GM23338 (cell line): ENCODE measurements around the gene CYB5D1. TPM values are rescaled to one million over a fixed set of nuclear protein-coding genes. Genes with fewer than 3 reads are reported as not detected.
"Not testable (repeated sequence)": the region's sequence is repeated elsewhere in the genome, so short reads cannot be mapped to it uniquely, and the experiment has no call there.

Source experiments
- ATAC-seq: fragments of 200-7000 bp; cut with Tn5 transposase; 3 replicates; pipeline ENCODE4 v1.9.1; 2020
- DNase-seq: peaks from one replicate; pipeline ENCODE4 v3.0.0-alpha.2; 2015; ENCODE audit warnings: low spot score
- H2AFZ ChIP-seq: fragments of 200-600 bp; sonication (generic); 2 replicates; pipeline ENCODE4 v1.8.0; 2016; ENCODE audit warnings: antibody characterized with exemption, mild to moderate bottlenecking, moderate library complexity
- H3F3A ChIP-seq: fragments of 200-600 bp; sonication (generic); replicated peaks from 2 replicates; pipeline ENCODE4 v1.8.0; 2017; ENCODE audit warnings: antibody characterized with exemption, mixed run types, low read depth
- H3K27ac ChIP-seq: fragments of 200-600 bp; sonication (generic); 2 replicates; pipeline ENCODE4 v1.6.1; 2016; ENCODE audit warnings: low read depth
- H3K27me3 ChIP-seq: fragments of 200-600 bp; sonication (generic); 2 replicates; pipeline ENCODE4 v1.8.0; 2016; ENCODE audit warnings: mild to moderate bottlenecking, mixed run types, moderate library complexity; ENCODE audit not compliant: insufficient read depth
- H3K36me3 ChIP-seq: fragments of 200-600 bp; sonication (generic); 2 replicates; pipeline ENCODE4 v1.8.0; 2016; ENCODE audit warnings: mild to moderate bottlenecking; ENCODE audit not compliant: insufficient read depth
- H3K4me1 ChIP-seq: fragments of 200-600 bp; sonication (generic); 2 replicates; pipeline ENCODE4 v1.8.0; 2016; ENCODE audit warnings: mild to moderate bottlenecking, moderate library complexity; ENCODE audit not compliant: insufficient read depth
- H3K4me2 ChIP-seq: fragments of 200-600 bp; sonication (generic); 2 replicates; pipeline ENCODE4 v1.7.1; 2017; ENCODE audit warnings: mixed run types
- H3K4me3 ChIP-seq: fragments of 200-600 bp; sonication (generic); 2 replicates; pipeline ENCODE4 v1.6.1; 2016; ENCODE audit warnings: mixed run types
- H3K79me2 ChIP-seq: fragments of 200-600 bp; sonication (generic); replicated peaks from 2 replicates; pipeline ENCODE4 v1.8.0; 2017; ENCODE audit warnings: mild to moderate bottlenecking; ENCODE audit not compliant: insufficient read depth
- H3K9me2 ChIP-seq: fragments of 200-600 bp; sonication (generic); 2 replicates; pipeline ENCODE4 v1.8.0; 2017; ENCODE audit not compliant: insufficient read depth
- H4K20me1 ChIP-seq: fragments of 200-600 bp; sonication (generic); replicated peaks from 2 replicates; pipeline ENCODE4 v1.8.0; 2017; ENCODE audit warnings: mild to moderate bottlenecking; ENCODE audit not compliant: insufficient read depth
- H3K27ac Mint-ChIP-seq: 2 replicates; pipeline ENCODE4 v1.8.0; 2020; ENCODE audit warnings: inconsistent platforms, mild to moderate bottlenecking, moderate library complexity, mixed read lengths
- H3K27me3 Mint-ChIP-seq: 3 replicates; pipeline ENCODE4 v1.8.0; 2022; ENCODE audit warnings: low read depth, mild to moderate bottlenecking, moderate library complexity, mixed read lengths, inconsistent platforms; ENCODE audit not compliant: insufficient read depth, poor library complexity
- H3K36me3 Mint-ChIP-seq: 3 replicates; pipeline ENCODE4 v1.8.0; 2021; ENCODE audit warnings: low read depth, mild to moderate bottlenecking, inconsistent platforms, moderate library complexity, mixed read lengths
- H3K4me1 Mint-ChIP-seq: 3 replicates; pipeline ENCODE4 v1.8.0; 2020; ENCODE audit warnings: mild to moderate bottlenecking, inconsistent platforms, mixed read lengths
- H3K4me3 Mint-ChIP-seq: 3 replicates; pipeline ENCODE4 v1.8.0; 2021; ENCODE audit warnings: moderate library complexity, mild to moderate bottlenecking, inconsistent platforms, mixed read lengths
- H3K9me3 Mint-ChIP-seq: 3 replicates; pipeline ENCODE4 v1.8.0; 2020; ENCODE audit warnings: moderate library complexity, mild to moderate bottlenecking, inconsistent platforms, mixed read lengths
- CTCF ChIP-seq, 2 experiments: fragments of 200-600 bp in 1 of 2; sonication (generic) in 1 of 2; conservative IDR thresholded peaks; 2 replicates each; pipeline versions ENCODE4 v1.5.1 to v1.6.1; 2016 to 2017; ENCODE audit warnings: antibody characterized with exemption in 2 of 2, low read depth in 2 of 2, mild to moderate bottlenecking in 2 of 2, moderate library complexity in 1 of 2
- NANOG ChIP-seq: IDR thresholded peaks from 2 replicates; pipeline ENCODE4 v1.6.1; 2016; ENCODE audit warnings: antibody characterized with exemption, borderline replicate concordance
- POLR2AphosphoS5 ChIP-seq: IDR thresholded peaks from 2 replicates; pipeline ENCODE4 v1.6.1; 2016; ENCODE audit warnings: antibody characterized with exemption, low read depth
- polyA plus RNA-seq: library from polyadenylated mRNA; unstranded; fragments of >200 nt; fragmentation: Nextera tagmentation; extraction: Ambion mirVana; gene quantifications from 2 replicates; pipeline ENCODE4 v1.2.1, GENCODE V29; 2016
- total RNA-seq: library from RNA; depleted of rRNA; stranded (reverse); fragments of >200 nt; shearing (Covaris generic); gene quantifications from 2 replicates; pipeline ENCODE4 v1.2.3, GENCODE V29; 2014
- TF ChIP-seq, protein P1 (sequence below): fragments of 250-450 bp; sonication (Bioruptor Pico); IDR thresholded peaks from 2 replicates; pipeline ENCODE4 v1.5.0; 2020; ENCODE audit warnings: mild to moderate bottlenecking, moderate library complexity
- TF ChIP-seq, protein P2 (sequence below): IDR thresholded peaks from 2 replicates; pipeline ENCODE4 v1.6.1; 2016; ENCODE audit warnings: antibody characterized with exemption

CYB5D1 gene
- total and polyA plus RNA-seq, 2 experiments from 2014 or later, result 3.5 to 8.4 TPM

- Histone ChIP-seq H4K20me1 (peaks cover 10% of the 10 kb centered on the region), H2AFZ (no peak overlapping the region), H3K27ac (no peak overlapping the region), H3K4me2 (no peak overlapping the region), H3F3A (0 out of 2 replicates have a peak, but pooled peaks cover 3% of the 10 kb centered on the region), H3K4me3 (no peak overlapping the region), H3K9me2 (no peaks in the 10 kb centered on the region), H3K79me2 (peaks cover 7% of the 10 kb centered on the region), H3K36me3 (no peaks in the 10 kb centered on the region), H3K4me1 (peaks cover 10% of the 10 kb centered on the region), H3K27me3 (no peaks in the 10 kb centered on the region)
- Mint-ChIP-seq H3K27ac (no peak overlapping the region), H3K4me1 (peaks cover 12% of the 10 kb centered on the region), H3K27me3 (peaks cover 1% of the 10 kb centered on the region), H3K9me3 (no peaks in the 10 kb centered on the region; the same call in 2 of the 3 replicates), H3K4me3 (no peak overlapping the region; the same call in 2 of the 3 replicates), H3K36me3 (peaks cover 9% of the 10 kb centered on the region)
- ATAC-seq (peak; percentile 11; the same call in 1 of the 3 replicates), DNase-seq (peak; percentile 91)
- no peak for TF ChIP-seq NANOG
- peak; percentile 79 to 84 for TF ChIP-seq CTCF (conservative IDR thresholded peaks at IDR 0.05; ENCODE audit: low read depth in 2 of 2)
- TF ChIP-seq, protein P1, sequence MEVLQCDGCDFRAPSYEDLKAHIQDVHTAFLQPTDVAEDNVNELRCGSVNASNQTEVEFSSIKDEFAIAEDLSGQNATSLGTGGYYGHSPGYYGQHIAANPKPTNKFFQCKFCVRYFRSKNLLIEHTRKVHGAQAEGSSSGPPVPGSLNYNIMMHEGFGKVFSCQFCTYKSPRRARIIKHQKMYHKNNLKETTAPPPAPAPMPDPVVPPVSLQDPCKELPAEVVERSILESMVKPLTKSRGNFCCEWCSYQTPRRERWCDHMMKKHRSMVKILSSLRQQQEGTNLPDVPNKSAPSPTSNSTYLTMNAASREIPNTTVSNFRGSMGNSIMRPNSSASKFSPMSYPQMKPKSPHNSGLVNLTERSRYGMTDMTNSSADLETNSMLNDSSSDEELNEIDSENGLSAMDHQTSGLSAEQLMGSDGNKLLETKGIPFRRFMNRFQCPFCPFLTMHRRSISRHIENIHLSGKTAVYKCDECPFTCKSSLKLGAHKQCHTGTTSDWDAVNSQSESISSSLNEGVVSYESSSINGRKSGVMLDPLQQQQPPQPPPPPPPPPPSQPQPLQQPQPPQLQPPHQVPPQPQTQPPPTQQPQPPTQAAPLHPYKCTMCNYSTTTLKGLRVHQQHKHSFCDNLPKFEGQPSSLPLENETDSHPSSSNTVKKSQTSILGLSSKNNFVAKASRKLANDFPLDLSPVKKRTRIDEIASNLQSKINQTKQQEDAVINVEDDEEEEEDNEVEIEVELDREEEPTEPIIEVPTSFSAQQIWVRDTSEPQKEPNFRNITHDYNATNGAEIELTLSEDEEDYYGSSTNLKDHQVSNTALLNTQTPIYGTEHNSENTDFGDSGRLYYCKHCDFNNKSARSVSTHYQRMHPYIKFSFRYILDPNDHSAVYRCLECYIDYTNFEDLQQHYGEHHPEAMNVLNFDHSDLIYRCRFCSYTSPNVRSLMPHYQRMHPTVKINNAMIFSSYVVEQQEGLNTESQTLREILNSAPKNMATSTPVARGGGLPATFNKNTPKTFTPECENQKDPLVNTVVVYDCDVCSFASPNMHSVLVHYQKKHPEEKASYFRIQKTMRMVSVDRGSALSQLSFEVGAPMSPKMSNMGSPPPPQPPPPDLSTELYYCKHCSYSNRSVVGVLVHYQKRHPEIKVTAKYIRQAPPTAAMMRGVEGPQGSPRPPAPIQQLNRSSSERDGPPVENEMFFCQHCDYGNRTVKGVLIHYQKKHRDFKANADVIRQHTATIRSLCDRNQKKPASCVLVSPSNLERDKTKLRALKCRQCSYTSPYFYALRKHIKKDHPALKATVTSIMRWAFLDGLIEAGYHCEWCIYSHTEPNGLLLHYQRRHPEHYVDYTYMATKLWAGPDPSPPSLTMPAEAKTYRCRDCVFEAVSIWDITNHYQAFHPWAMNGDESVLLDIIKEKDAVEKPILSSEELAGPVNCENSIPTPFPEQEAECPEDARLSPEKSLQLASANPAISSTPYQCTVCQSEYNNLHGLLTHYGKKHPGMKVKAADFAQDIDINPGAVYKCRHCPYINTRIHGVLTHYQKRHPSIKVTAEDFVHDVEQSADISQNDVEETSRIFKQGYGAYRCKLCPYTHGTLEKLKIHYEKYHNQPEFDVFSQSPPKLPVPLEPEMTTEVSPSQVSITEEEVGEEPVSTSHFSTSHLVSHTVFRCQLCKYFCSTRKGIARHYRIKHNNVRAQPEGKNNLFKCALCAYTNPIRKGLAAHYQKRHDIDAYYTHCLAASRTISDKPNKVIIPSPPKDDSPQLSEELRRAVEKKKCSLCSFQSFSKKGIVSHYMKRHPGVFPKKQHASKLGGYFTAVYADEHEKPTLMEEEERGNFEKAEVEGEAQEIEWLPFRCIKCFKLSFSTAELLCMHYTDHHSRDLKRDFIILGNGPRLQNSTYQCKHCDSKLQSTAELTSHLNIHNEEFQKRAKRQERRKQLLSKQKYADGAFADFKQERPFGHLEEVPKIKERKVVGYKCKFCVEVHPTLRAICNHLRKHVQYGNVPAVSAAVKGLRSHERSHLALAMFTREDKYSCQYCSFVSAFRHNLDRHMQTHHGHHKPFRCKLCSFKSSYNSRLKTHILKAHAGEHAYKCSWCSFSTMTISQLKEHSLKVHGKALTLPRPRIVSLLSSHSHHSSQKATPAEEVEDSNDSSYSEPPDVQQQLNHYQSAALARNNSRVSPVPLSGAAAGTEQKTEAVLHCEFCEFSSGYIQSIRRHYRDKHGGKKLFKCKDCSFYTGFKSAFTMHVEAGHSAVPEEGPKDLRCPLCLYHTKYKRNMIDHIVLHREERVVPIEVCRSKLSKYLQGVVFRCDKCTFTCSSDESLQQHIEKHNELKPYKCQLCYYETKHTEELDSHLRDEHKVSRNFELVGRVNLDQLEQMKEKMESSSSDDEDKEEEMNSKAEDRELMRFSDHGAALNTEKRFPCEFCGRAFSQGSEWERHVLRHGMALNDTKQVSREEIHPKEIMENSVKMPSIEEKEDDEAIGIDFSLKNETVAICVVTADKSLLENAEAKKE (CRISPR knock-in tag), result no peak
- TF ChIP-seq, protein P2, sequence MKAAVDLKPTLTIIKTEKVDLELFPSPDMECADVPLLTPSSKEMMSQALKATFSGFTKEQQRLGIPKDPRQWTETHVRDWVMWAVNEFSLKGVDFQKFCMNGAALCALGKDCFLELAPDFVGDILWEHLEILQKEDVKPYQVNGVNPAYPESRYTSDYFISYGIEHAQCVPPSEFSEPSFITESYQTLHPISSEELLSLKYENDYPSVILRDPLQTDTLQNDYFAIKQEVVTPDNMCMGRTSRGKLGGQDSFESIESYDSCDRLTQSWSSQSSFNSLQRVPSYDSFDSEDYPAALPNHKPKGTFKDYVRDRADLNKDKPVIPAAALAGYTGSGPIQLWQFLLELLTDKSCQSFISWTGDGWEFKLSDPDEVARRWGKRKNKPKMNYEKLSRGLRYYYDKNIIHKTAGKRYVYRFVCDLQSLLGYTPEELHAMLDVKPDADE, result no peak
- no peak for TF ChIP-seq POLR2AphosphoS5
These were observed 5.1 kb downstream of the CYB5D1 start for GRCh38 chr17:7862692-7863437.

DNA sequence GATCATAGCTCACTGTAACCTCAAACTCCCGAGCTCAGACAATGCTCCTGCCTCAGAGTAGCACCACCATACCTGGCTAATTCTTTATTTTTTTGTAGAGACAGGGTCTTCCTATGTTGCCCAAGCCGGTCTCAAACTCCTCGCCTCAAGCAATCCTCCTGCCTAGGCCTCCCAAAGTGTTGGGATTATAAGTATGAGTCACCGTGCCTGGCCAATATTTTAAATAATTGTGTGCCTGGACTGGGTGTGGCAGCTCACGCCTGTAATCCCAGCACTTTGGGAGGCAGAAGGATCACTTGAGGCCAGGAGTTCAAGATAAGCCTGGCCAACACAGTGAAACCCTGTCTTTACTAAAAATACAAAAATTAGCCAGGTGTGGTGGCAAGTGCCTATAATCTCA, 6.6 kb downstream of the CYB5D1 start:
- not testable (repeated sequence) for H3K9me3 Mint-ChIP-seq, ATAC-seq, H3K4me2 ChIP-seq, H3K4me3 ChIP-seq, H3K9me2 ChIP-seq, H3K36me3 Mint-ChIP-seq, H3K27me3 ChIP-seq, H3F3A ChIP-seq, H3K79me2 ChIP-seq, H3K27ac ChIP-seq, H3K27ac Mint-ChIP-seq, H3K4me1 Mint-ChIP-seq, H3K4me1 ChIP-seq, H3K27me3 Mint-ChIP-seq, H2AFZ ChIP-seq, H3K36me3 ChIP-seq, DNase-seq, H3K4me3 Mint-ChIP-seq, H4K20me1 ChIP-seq
